Lower leg skin (tissue), 4 donors: ENCODE measurements around the gene KIAA0825. TPM values are rescaled to one million over a fixed set of nuclear protein-coding genes. Genes with fewer than 3 reads are reported as not detected.

ENCODE experiments used
- DNase-seq, 2 donors: peaks; one replicate each; pipeline ENCODE4 v3.0.0-alpha.2; 2019; ENCODE audit warnings: low spot score in 2 of 2
- H3K4me3 ChIP-seq: fragments of 200-600 bp; sonication (generic); 2 replicates; pipeline ENCODE4 v1.5.1; 2017; ENCODE audit warnings: mild to moderate bottlenecking, low read depth; ENCODE audit not compliant: poor library complexity, severe bottlenecking
- POLR2A ChIP-seq, 2 donors: fragments of 450-650 bp; IDR thresholded peaks; one replicate each; pipeline ENCODE4 v1.6.1; 2016 to 2017; ENCODE audit warnings: antibody characterized with exemption in 2 of 2, mild to moderate bottlenecking in 1 of 2, moderate library complexity in 1 of 2
- WGBS, 2 donors: methylation state at CpG; one replicate each; pipeline ENCODE4 v1.1.5; 2018; 5-methylcytosine and 5-hydroxymethylcytosine counted together
- intact Hi-C: fragments of 100-400 bp; cut with DNase I; formaldehyde crosslinking; loops from one replicate; pipeline ENCODE4 v1.15.0; 2023; ENCODE audit warnings: low total_unique reads
- total RNA-seq, 4 donors: library from RNA; depleted of rRNA; stranded (reverse); fragments of >200 nt; gene quantifications; one replicate each; pipeline ENCODE4 v1.1.0, GENCODE V29; 2016
- TF ChIP-seq, protein P1 (sequence below), 3 donors: fragments of 450-650 bp; IDR thresholded peaks; one replicate each; pipeline ENCODE4 v1.5.1; 2016; ENCODE audit warnings: antibody characterized with exemption in 3 of 3, mild to moderate bottlenecking in 3 of 3, moderate library complexity in 2 of 3

KIAA0825 gene
- total RNA-seq, 4 donors from 2014 or later: 1.6 to 3.4 (median 2.5) TPM

- TF ChIP-seq POLR2A (IDR thresholded peaks at IDR 0.05): no peak
- TF ChIP-seq, protein P1, sequence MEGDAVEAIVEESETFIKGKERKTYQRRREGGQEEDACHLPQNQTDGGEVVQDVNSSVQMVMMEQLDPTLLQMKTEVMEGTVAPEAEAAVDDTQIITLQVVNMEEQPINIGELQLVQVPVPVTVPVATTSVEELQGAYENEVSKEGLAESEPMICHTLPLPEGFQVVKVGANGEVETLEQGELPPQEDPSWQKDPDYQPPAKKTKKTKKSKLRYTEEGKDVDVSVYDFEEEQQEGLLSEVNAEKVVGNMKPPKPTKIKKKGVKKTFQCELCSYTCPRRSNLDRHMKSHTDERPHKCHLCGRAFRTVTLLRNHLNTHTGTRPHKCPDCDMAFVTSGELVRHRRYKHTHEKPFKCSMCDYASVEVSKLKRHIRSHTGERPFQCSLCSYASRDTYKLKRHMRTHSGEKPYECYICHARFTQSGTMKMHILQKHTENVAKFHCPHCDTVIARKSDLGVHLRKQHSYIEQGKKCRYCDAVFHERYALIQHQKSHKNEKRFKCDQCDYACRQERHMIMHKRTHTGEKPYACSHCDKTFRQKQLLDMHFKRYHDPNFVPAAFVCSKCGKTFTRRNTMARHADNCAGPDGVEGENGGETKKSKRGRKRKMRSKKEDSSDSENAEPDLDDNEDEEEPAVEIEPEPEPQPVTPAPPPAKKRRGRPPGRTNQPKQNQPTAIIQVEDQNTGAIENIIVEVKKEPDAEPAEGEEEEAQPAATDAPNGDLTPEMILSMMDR (IDR thresholded peaks at IDR 0.05): no peak
- no peak overlapping the region for H3K4me3 ChIP-seq
- DNase-seq: no peak
- intact Hi-C loops: no loop called here
- 86 to 90% methylated on average over 1 of the region's 1 CpG for WGBS, 2 donors
These were observed 226.4 kb downstream of the KIAA0825 start for GRCh38 chr5:94391996-94392395.

GRCh38 chr5:94389515-94389899, 228.9 kb downstream of the KIAA0825 start:
- TF ChIP-seq, protein P1 (IDR thresholded peaks at IDR 0.05): no peak
- no peak for TF ChIP-seq POLR2A (IDR thresholded peaks at IDR 0.05)
- no peak overlapping the region for H3K4me3 ChIP-seq
- DNase-seq: no peak
- intact Hi-C loops: no loop called here

GRCh38 chr5:94388773-94389514, 229.5 kb downstream of the KIAA0825 start:
- intact Hi-C loops: no loop called here
- no peak for DNase-seq
- TF ChIP-seq, protein P1 (IDR thresholded peaks at IDR 0.05): no peak
- TF ChIP-seq POLR2A (IDR thresholded peaks at IDR 0.05): no peak
- no peak overlapping the region for H3K4me3 ChIP-seq
- 84 to 89% methylated on average over 3 of the region's 3 CpGs for WGBS, 2 donors

- no peak for DNase-seq
- 84 to 95% methylated on average over 1 of the region's 1 CpG for WGBS, 2 donors
- intact Hi-C loops: no loop called here
- no peak overlapping the region for H3K4me3 ChIP-seq
- no peak for TF ChIP-seq POLR2A (IDR thresholded peaks at IDR 0.05)
- TF ChIP-seq, protein P1 (IDR thresholded peaks at IDR 0.05): no peak
These were observed 232.6 kb downstream of the KIAA0825 start for GRCh38 chr5:94385767-94386166.

DNA sequence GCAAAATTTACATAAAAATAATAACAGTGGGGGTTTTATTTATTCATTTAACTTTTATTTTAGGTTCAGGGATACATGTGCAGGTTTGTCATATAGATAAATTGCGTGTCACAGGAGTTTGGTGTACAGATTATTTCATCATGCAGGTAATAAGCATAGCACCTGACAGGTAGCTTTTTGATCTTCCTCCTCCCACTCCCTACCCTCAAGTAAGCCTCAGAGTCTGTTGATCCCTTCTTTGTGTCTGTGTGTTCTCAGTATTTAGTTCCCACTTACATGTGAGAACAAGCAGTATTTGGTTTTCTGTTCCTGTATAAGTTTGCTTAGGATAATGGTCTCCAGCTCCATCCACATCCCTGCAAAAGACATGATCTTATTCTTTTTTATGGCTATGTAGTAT, 240.3 kb downstream of the KIAA0825 start:
- intact Hi-C loops: no loop called here
- no peak overlapping the region for H3K4me3 ChIP-seq
- DNase-seq: no peak
- 89 to 93% methylated on average over 1 of the region's 1 CpG for WGBS, 2 donors
- no peak for TF ChIP-seq POLR2A (IDR thresholded peaks at IDR 0.05)
- TF ChIP-seq, protein P1 (IDR thresholded peaks at IDR 0.05): no peak
